ENCODE measurements around the gene DNAJC13.

GRCh38 chr3:132457286-132457685, 40.0 kb downstream of the DNAJC13 start:
- TF ChIP-seq YY1 (IDR thresholded peaks at IDR 0.05; ENCODE audit: insufficient read depth, insufficient read length) (no peak), ZNF274 (IDR thresholded peaks at IDR 0.05; ENCODE audit: low read depth, low read length) (no peak), SUZ12 (IDR thresholded peaks at IDR 0.05; ENCODE audit: extremely low read depth, insufficient read depth, insufficient read length) (no peak)
